Sigmoid colon (tissue), 4 donors: ENCODE data around the gene IRX3.

Experiments
- POLR2A ChIP-seq, 2 donors: fragments of 450-650 bp; IDR thresholded peaks; one replicate each; pipeline ENCODE4 v1.6.1; 2016; ENCODE audit warnings: antibody characterized with exemption in 2 of 2, mild to moderate bottlenecking in 2 of 2, moderate library complexity in 2 of 2
- POLR2AphosphoS5 ChIP-seq, 4 donors: sonication (generic); formaldehyde crosslinking; IDR thresholded peaks; one replicate each; pipeline ENCODE4 v1.6.1; 2017; ENCODE audit warnings: antibody characterized with exemption in 4 of 4
- TF ChIP-seq, protein P1 (sequence below), 4 experiments: fragments of 450-650 bp in 3 of 4; fragments of 200-600 bp in 1 of 4; IDR thresholded peaks; one replicate each; pipeline ENCODE4 v1.5.1; 2016 to 2019; ENCODE audit warnings: antibody characterized with exemption in 4 of 4, mild to moderate bottlenecking in 3 of 4, moderate library complexity in 2 of 4

DNA sequence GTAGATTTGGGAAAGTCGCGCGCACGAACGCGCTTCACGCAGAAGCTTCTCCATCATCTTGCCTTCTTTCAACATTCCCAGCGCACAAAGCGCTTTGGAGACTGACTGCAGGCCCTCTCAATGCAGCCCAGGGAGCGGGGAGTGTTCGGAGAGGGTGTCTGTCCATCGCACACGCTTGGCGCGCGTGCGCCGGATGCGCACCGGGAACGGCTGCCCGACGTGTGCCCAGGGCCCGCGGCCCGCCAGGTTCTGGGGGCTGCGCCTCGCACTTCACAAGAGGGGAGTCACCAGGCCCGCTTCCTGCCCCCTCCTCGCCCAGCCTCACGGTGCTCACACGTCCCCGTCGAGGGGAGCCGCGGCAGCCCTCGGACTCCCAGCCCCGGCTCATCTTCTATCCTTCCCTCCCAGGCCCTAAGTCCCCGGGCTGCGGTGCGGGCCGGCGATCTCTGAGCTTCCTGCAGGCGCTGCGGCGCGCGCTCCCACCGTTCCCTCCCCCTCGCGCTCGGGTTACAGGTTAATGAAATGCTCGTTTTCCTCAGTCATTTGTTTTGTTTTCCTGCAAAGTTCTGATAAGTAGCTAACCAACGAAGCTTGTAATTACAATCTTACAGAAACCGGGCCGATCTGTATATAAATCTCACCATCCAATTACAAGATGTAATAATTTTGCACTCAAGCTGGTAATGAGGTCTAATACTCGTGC is 2.8 kb upstream of the IRX3 start:
- TF ChIP-seq, protein P1, sequence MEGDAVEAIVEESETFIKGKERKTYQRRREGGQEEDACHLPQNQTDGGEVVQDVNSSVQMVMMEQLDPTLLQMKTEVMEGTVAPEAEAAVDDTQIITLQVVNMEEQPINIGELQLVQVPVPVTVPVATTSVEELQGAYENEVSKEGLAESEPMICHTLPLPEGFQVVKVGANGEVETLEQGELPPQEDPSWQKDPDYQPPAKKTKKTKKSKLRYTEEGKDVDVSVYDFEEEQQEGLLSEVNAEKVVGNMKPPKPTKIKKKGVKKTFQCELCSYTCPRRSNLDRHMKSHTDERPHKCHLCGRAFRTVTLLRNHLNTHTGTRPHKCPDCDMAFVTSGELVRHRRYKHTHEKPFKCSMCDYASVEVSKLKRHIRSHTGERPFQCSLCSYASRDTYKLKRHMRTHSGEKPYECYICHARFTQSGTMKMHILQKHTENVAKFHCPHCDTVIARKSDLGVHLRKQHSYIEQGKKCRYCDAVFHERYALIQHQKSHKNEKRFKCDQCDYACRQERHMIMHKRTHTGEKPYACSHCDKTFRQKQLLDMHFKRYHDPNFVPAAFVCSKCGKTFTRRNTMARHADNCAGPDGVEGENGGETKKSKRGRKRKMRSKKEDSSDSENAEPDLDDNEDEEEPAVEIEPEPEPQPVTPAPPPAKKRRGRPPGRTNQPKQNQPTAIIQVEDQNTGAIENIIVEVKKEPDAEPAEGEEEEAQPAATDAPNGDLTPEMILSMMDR (IDR thresholded peaks at IDR 0.05), result no peak
- no peak for TF ChIP-seq POLR2A (IDR thresholded peaks at IDR 0.05)
- TF ChIP-seq POLR2AphosphoS5 (IDR thresholded peaks at IDR 0.05), result no peak
